Uterus (tissue), 4 donors: ENCODE results near the gene MTSS2. TPM values are rescaled to one million over a fixed set of nuclear protein-coding genes. Genes with fewer than 3 reads are reported as not detected.

Experiments
- DNase-seq, 2 donors: peaks; one replicate each; pipeline ENCODE4 v3.0.0-alpha.2; 2019 to 2020
- H3K27ac ChIP-seq, 2 donors: fragments of 200-600 bp; sonication (generic); 1 replicate in 1 of 2; 2 replicates in 1 of 2; pipeline ENCODE4 v1.5.1; 2016 to 2018
- H3K27me3 ChIP-seq, 2 donors: fragments of 200-600 bp; sonication (generic); one replicate each; pipeline ENCODE4 v1.5.1; 2018 to 2019; ENCODE audit warnings: control low read depth in 1 of 2
- H3K36me3 ChIP-seq, 2 donors: fragments of 200-600 bp; sonication (generic); one replicate each; pipeline ENCODE4 v1.5.1; 2019; ENCODE audit warnings: control low read depth in 1 of 2
- H3K4me1 ChIP-seq, 2 donors: fragments of 200-600 bp; sonication (generic); one replicate each; pipeline ENCODE4 v1.5.1; 2018 to 2019; ENCODE audit warnings: control low read depth in 1 of 2
- H3K4me3 ChIP-seq, 2 donors: fragments of 200-600 bp; sonication (generic); 1 replicate in 1 of 2; 2 replicates in 1 of 2; pipeline ENCODE4 v1.5.1; 2018 to 2019; ENCODE audit warnings: mild to moderate bottlenecking in 1 of 2
- H3K9me3 ChIP-seq, 2 donors: fragments of 200-600 bp; sonication (generic); one replicate each; pipeline ENCODE4 v1.5.1; 2019; ENCODE audit warnings: control low read depth in 1 of 2
- POLR2A ChIP-seq, 2 donors: fragments of 450-650 bp; IDR thresholded peaks; one replicate each; pipeline ENCODE4 v1.6.1; 2016; ENCODE audit warnings: antibody characterized with exemption in 2 of 2, mild to moderate bottlenecking in 1 of 2, moderate library complexity in 1 of 2
- intact Hi-C: fragments of 100-400 bp; cut with DNase I; formaldehyde crosslinking; loops from one replicate; pipeline ENCODE4 v1.15.1; 2023; ENCODE audit warnings: low total_unique reads
- total RNA-seq, 4 donors: library from RNA; depleted of rRNA in 3 of 4; stranded (reverse); fragments of >200 nt in 3 of 4; gene quantifications; one replicate each; pipeline versions ENCODE4 v1.1.0 to v1.2.4, GENCODE V29; 2014 to 2023
- TF ChIP-seq, protein P1 (sequence below), 4 experiments: fragments of 200-600 bp in 2 of 4; fragments of 450-650 bp in 2 of 4; sonication (generic) in 2 of 4; IDR thresholded peaks; one replicate each; pipeline ENCODE4 v1.5.1; 2016 to 2019; ENCODE audit warnings: antibody characterized with exemption in 4 of 4, mild to moderate bottlenecking in 2 of 4, moderate library complexity in 1 of 4
- donor health status: DM: yes; HTN: yes; CAD: no.

Gene MTSS2
- total RNA-seq, 4 donors from 2014 or later, result 11.2 to 142 (median 18.2) TPM

DNA sequence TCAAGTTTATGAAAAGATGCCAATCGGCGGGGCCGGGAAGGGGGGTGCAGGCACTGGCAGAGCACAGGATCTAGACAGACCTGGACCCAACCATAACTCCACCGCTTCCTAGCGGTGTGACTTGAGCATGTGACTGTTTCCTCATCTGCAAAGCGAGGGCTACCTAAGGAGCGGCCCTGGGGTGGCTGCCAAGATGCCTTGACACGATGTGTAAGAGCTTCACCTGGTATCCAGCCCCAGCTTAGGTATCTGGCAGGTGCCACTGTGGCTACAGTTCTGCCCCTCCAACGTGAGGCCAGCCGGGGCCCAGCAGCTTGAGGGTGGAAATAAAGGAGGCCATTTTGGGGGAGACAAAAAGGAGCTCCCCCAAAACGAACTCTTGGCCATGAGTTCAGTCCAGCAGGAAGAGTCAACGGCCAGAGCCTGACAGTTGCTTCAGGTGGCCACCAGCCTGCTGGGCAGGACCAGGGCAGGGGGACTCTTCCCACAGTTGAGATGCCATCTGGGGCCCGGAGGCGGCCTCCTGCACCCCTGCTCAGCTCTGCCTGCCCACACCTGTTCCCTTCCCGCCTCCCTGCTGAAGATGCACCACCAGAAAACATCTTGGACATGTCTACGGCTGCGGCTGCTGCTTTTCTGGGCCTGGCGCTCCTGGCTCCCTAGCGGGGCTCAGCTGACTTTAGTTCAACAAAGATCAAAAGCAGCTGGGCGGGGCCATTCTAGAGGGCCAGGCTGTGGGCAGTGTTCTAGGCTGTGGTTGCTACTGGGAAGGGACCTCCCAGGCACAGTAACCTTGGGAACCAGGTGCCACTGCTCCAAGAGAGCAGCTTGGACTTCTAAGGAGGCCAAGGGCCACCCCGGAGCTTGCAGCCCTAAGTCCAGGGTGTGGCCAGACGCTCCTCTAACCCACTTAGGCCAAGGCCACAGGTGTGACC is 3.4 kb upstream of the MTSS2 start:
- no peak overlapping the region for H3K4me3 ChIP-seq
- H3K36me3 ChIP-seq, result no peaks in the 10 kb centered on the region
- H3K27me3 ChIP-seq, result no peaks in the 10 kb centered on the region
- H3K27ac ChIP-seq, result peak overlapping the region; percentile 93 to 97
- intact Hi-C loops, result no loop called here
- H3K9me3 ChIP-seq, result no peaks in the 10 kb centered on the region
- TF ChIP-seq, protein P1, sequence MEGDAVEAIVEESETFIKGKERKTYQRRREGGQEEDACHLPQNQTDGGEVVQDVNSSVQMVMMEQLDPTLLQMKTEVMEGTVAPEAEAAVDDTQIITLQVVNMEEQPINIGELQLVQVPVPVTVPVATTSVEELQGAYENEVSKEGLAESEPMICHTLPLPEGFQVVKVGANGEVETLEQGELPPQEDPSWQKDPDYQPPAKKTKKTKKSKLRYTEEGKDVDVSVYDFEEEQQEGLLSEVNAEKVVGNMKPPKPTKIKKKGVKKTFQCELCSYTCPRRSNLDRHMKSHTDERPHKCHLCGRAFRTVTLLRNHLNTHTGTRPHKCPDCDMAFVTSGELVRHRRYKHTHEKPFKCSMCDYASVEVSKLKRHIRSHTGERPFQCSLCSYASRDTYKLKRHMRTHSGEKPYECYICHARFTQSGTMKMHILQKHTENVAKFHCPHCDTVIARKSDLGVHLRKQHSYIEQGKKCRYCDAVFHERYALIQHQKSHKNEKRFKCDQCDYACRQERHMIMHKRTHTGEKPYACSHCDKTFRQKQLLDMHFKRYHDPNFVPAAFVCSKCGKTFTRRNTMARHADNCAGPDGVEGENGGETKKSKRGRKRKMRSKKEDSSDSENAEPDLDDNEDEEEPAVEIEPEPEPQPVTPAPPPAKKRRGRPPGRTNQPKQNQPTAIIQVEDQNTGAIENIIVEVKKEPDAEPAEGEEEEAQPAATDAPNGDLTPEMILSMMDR (IDR thresholded peaks at IDR 0.05), result no peak
- no peak for TF ChIP-seq POLR2A (IDR thresholded peaks at IDR 0.05)
- peaks cover 36 to 64% of the 10 kb centered on the region in 2 donors for H3K4me1 ChIP-seq
- DNase-seq, result no peak

DNA sequence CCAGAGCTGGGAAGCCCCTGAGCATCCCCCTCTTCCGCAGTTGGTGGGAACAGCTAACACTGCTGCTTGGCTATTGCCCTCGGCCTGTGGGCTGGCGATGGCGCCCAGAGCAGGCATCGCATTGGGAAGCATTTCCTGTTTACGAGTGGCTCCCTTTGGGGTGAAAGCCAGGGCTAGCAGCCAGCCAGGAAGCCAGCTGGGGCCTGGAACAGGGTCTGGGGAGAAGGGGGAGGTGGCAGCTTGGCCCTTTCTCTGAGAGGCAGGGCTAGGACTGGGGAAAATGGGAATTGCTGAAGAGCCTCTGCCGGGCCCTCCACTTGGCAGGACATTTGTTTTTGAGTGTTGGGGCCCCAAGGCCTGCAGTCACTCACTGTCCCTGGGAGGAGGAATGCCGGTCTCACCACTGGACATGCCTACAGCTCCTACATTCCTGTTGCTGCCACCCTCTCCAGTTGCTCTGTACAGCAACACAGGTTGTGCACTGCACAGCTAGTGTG is 2.4 kb upstream of the MTSS2 start:
- no peak for TF ChIP-seq POLR2A (IDR thresholded peaks at IDR 0.05)
- TF ChIP-seq, protein P1 (IDR thresholded peaks at IDR 0.05), result no peak
- H3K36me3 ChIP-seq, result no peaks in the 10 kb centered on the region
- H3K9me3 ChIP-seq, result no peaks in the 10 kb centered on the region
- peaks cover 31 to 60% of the 10 kb centered on the region in 2 donors for H3K4me1 ChIP-seq
- DNase-seq, result peak; percentile 76 to 80
- intact Hi-C loops, result no loop called here
- peak overlapping the region; percentile 93 to 97 for H3K27ac ChIP-seq
- no peak overlapping the region for H3K4me3 ChIP-seq
- H3K27me3 ChIP-seq, result no peaks in the 10 kb centered on the region

DNA sequence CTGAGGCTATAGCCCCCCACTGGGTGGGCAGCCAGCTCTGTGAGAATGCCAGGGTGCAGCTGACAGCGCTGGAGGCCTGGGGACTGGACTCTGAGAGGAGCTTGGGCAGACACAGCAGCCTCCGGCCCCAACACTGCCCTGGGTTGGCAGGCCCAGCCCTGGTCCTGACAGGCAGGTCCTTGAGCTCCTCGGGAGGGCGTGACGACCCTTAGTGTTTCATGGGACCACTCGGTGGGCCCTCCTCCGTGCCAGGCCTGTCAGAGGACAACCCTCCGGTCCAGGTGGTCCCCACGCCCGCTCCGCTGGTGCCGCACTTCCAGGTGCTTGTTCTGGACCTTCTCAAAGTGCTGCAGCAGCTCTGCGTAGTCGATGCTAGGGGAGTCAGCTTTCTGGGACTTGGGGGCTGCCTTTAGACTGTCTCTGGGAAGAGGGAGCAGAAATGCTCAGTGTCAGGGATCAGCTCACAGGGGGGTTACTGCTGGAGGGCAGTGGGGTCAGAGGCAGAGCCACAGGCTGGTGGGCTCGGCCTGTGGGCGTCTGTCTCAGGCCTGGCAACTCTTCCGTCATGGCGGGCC is 1.9 kb upstream of the MTSS2 start:
- H3K4me3 ChIP-seq, result no peak overlapping the region
- peak overlapping the region; percentile 93 to 97 for H3K27ac ChIP-seq
- intact Hi-C loops, result no loop called here
- H3K4me1 ChIP-seq, result peaks cover 26 to 62% of the 10 kb centered on the region in 2 donors
- no peaks in the 10 kb centered on the region for H3K27me3 ChIP-seq
- TF ChIP-seq, protein P1 (IDR thresholded peaks at IDR 0.05), result no peak
- DNase-seq, result no peak
- H3K9me3 ChIP-seq, result no peaks in the 10 kb centered on the region
- no peaks in the 10 kb centered on the region for H3K36me3 ChIP-seq

DNA sequence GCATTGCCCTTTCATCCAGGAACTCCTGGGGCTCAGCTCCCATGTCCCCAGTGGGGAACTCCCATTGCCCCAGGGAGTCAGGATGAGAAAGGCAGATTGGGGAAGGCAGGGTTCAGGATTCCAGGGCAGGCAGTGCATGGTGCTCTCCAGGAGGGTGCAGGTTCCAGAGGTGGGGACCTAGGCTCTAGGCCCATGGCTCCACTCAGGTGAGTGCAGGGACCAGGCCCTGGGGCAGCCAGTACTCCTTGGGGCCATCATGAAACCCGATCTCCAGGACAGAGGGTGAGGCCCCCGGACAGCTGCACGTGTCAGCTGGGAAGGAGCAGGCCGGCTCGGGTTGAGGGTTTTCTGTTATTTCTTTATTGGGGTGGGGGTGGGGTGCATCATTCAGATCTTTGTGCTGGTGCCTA is 1.3 kb upstream of the MTSS2 start:
- TF ChIP-seq POLR2A (IDR thresholded peaks at IDR 0.05), result no peak
- TF ChIP-seq, protein P1 (IDR thresholded peaks at IDR 0.05), result no peak
- no peak for DNase-seq
- no peaks in the 10 kb centered on the region for H3K27me3 ChIP-seq

More for the DNA sequence above, 1.3 kb upstream of the MTSS2 start:
- Histone ChIP-seq H3K4me3 (no peak overlapping the region), H3K4me1 (peaks cover 20 to 60% of the 10 kb centered on the region in 2 donors), H3K27ac (peak overlapping the region; percentile 93 to 97), H3K36me3 (no peaks in the 10 kb centered on the region), H3K9me3 (no peaks in the 10 kb centered on the region)
- intact Hi-C loops, result no loop called here
